GM12873 (cell line): ENCODE measurements around the gene CGNL1.

Source experiments
- TF ChIP-seq, protein P1 (sequence below): IDR thresholded peaks from 2 replicates; pipeline ENCODE4 v1.5.1; 2012; ENCODE audit warnings: low read depth, mild to moderate bottlenecking, moderate library complexity, low read length, control low read depth; ENCODE audit not compliant: insufficient read depth; ENCODE audit errors: missing control alignments

Gene CGNL1

DNA sequence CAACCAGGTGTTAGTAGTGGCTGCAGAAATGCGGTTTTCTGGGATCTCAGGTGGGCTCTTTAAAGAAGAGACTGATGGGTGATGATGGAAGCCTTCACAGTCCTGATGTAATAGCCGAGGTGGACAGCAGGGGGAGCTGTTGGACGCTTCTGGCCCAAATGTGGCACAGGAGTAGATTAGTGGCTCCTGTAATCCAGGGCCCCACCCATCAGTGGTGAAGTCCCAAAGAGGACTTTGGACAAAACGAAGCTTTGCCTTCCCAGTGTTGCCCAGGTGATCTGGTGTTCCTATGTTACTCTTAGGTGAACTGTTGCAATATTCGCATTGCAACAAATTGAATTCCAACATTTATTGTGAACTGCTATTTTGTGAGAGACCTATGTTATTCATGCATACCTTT, 183.6 kb downstream of the CGNL1 start:
- TF ChIP-seq, protein P1, sequence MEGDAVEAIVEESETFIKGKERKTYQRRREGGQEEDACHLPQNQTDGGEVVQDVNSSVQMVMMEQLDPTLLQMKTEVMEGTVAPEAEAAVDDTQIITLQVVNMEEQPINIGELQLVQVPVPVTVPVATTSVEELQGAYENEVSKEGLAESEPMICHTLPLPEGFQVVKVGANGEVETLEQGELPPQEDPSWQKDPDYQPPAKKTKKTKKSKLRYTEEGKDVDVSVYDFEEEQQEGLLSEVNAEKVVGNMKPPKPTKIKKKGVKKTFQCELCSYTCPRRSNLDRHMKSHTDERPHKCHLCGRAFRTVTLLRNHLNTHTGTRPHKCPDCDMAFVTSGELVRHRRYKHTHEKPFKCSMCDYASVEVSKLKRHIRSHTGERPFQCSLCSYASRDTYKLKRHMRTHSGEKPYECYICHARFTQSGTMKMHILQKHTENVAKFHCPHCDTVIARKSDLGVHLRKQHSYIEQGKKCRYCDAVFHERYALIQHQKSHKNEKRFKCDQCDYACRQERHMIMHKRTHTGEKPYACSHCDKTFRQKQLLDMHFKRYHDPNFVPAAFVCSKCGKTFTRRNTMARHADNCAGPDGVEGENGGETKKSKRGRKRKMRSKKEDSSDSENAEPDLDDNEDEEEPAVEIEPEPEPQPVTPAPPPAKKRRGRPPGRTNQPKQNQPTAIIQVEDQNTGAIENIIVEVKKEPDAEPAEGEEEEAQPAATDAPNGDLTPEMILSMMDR = peak; percentile 89

DNA sequence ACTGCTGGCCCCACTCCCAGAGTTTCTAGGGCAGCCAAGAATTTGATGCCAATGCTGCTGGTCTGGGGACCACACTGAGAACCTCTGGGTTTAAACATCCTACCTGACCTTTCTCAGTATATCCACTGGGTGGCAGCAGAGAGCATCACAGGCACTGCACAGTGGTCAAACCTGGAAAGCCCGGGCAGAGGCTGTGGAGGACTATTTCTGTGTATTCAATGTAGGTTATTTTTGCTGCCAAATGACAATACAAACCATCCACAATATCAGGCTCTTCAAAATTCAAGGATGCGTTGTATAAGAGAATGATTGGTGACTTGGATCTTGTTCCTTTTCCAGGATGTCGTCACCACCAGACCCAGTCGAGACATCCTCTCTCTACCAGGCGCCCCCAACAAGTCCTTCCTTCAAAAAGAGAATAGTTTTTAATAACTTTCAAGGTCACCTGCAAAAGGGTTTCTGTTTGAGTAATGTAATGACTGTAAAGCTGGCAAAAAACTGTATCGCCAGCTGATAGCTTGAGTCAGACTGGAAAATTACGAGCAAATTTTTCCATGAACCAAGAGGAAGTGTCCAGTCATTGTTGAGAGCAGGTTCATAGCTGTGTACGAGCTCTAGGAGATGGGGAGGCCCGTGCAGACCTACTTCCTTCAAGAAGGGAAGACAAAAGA, 184.9 kb downstream of the CGNL1 start:
- TF ChIP-seq, protein P1 = peak; percentile 86

DNA sequence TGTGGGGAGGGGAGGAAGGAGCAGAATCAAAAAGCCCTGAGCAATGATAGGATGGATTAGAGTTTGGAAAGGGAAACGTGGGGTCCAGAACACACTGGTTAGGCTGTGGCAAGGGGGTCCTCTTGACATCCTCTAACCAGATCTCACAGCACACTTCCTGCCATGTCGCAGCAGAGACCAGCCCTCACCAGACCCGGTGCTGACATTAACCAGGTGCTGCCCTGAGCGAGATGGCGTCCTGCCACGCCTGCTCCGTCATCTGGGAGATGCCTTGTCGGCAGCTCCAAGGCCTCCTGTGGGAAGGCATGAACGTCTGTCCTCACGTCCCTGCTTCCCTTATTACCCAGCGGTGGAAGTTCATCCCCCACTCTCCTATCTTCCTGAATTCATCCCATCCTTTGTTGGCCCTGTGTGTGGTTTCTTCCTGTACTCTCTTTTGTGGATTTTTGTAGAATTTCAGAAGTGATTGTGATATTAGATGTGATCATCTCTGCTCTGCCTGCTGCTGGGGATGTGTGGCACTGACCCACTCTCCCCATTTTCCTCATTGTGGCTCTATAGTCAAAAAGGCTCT, 186.0 kb downstream of the CGNL1 start:
- TF ChIP-seq, protein P1 = no peak

DNA sequence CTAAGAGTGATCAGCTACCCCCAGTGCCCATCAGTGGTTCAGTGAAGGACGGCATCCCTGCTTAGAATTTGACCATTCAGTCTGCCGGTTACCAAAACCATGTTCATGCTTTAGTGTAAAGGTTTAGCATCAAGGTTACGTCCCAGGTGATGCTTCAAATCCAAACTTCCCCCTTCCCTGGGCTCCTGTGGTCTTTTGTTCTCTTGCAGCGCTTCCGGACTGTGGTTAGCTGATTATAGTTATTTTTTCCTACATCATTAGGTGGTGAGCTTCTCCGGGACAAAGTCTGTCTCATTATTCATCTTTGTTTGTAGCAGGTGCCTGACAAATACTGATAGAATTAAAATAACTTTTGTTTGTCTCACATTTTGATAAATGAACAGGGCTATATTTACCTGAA, 187.1 kb downstream of the CGNL1 start:
- TF ChIP-seq, protein P1 = no peak

DNA sequence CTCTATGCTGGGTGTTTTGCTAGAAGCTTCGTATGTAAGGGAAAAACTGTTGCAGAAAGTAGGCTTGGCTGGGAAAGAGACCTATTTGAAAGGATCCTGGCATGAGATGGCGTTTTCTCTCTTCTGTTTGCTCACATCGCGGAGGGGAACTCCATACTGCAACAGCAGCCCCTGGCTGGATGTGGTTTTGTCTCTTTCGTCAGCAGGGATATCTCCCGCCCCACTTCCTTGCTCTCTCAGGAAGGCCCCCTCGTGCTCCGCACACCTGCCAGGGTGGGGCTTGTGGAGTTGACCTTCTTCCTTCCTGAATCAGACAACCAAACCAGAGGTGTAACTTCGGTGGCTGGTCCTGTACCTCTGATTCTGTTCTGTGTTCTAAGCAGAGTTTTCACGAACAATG, 189.0 kb downstream of the CGNL1 start:
- TF ChIP-seq, protein P1 = no peak

DNA sequence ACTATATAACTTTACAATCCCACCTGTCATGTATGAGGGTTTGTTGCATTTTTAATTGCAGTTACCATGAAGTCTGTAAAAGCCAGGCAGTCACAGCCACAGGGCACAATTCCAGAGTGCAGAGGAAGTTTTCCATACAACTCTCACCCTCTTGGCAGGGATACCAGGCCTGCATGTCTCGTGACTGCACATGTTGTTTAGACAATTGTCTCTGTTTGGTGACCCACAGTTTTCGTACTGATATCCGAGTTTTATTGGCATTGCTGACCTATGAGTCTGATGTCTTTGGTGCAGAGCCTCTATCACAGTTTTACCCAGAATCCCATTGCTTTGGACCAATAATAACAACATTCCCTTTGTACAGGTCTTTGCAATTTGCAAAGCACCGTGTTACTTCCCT, 190.5 kb downstream of the CGNL1 start:
- TF ChIP-seq, protein P1 = no peak

DNA sequence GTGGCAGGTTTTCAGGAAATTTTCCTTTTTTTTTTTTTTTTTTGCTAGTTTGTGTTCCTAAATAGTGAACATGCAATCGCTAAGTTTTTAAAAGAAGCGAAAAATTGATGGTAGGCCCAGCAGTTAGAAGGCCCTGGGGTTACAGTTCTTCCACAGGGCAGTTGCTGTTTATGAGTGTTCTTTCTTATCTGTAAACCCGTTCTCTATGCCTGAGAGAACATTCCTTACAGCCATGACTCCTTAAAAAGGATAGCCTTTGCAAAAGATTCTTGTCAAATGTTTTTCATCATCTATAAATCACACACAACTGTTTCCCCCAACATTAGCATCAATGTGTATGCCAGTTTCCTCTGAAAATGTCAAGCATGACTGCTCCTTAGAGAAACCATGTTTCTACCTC, 191.6 kb downstream of the CGNL1 start:
- TF ChIP-seq, protein P1 = no peak
